Measurements from ENCODE around the gene ADGRD1.

ADGRD1 gene

GRCh38 chr12:130977743-130978095, 24.0 kb downstream of the ADGRD1 start:
- H3K27me3 ChIP-seq (ENCODE audit: low read depth, low read length), result no peaks in the 10 kb centered on the region
- no peaks in the 10 kb centered on the region for H3K9me3 ChIP-seq (ENCODE audit: control insufficient read depth in 1 of 2, low read length in 2 of 2)
- H3K36me3 ChIP-seq (ENCODE audit: control insufficient read depth in 1 of 2, insufficient read depth in 2 of 2, low read length in 2 of 2), result peaks cover 0 to 6% of the 10 kb centered on the region in 2 donors
- H3K27ac ChIP-seq (ENCODE audit: low read length), result no peak overlapping the region
- no peak overlapping the region for H3K4me3 ChIP-seq (ENCODE audit: low read depth in 1 of 2, low read length in 2 of 2)
- peaks cover 0 to 12% of the 10 kb centered on the region in 2 donors for H3K4me1 ChIP-seq (ENCODE audit: control insufficient read depth in 1 of 2, insufficient read depth in 2 of 2, low read length in 2 of 2)

- H3K4me3 ChIP-seq (ENCODE audit: low read depth in 1 of 2, low read length in 2 of 2), result no peak overlapping the region
- H3K36me3 ChIP-seq (ENCODE audit: control insufficient read depth in 1 of 2, insufficient read depth in 2 of 2, low read length in 2 of 2), result peaks cover 0 to 6% of the 10 kb centered on the region in 2 donors
- H3K27me3 ChIP-seq (ENCODE audit: low read depth, low read length), result no peaks in the 10 kb centered on the region
- peaks cover 0 to 12% of the 10 kb centered on the region in 2 donors for H3K4me1 ChIP-seq (ENCODE audit: control insufficient read depth in 1 of 2, insufficient read depth in 2 of 2, low read length in 2 of 2)
- no peak overlapping the region for H3K27ac ChIP-seq (ENCODE audit: low read length)
- H3K9me3 ChIP-seq (ENCODE audit: control insufficient read depth in 1 of 2, low read length in 2 of 2), result no peaks in the 10 kb centered on the region
Observed at GRCh38 chr12:130978785-130979184, 25.1 kb downstream of the ADGRD1 start.

GRCh38 chr12:130981074-130981742, 27.5 kb downstream of the ADGRD1 start:
- Histone ChIP-seq H3K36me3 (ENCODE audit: control insufficient read depth in 1 of 2, insufficient read depth in 2 of 2, low read length in 2 of 2) (no peaks in the 10 kb centered on the region), H3K4me3 (ENCODE audit: low read depth in 1 of 2, low read length in 2 of 2) (no peak overlapping the region), H3K9me3 (ENCODE audit: control insufficient read depth in 1 of 2, low read length in 2 of 2) (no peaks in the 10 kb centered on the region), H3K4me1 (ENCODE audit: control insufficient read depth in 1 of 2, insufficient read depth in 2 of 2, low read length in 2 of 2) (peaks cover 0 to 12% of the 10 kb centered on the region in 2 donors), H3K27me3 (ENCODE audit: low read depth, low read length) (no peaks in the 10 kb centered on the region), H3K27ac (ENCODE audit: low read length) (no peak overlapping the region)

- no peak overlapping the region for H3K4me3 ChIP-seq (ENCODE audit: low read depth in 1 of 2, low read length in 2 of 2)
- no peaks in the 10 kb centered on the region for H3K9me3 ChIP-seq (ENCODE audit: control insufficient read depth in 1 of 2, low read length in 2 of 2)
- H3K4me1 ChIP-seq (ENCODE audit: control insufficient read depth in 1 of 2, insufficient read depth in 2 of 2, low read length in 2 of 2), result peaks cover 0 to 12% of the 10 kb centered on the region in 2 donors
- no peaks in the 10 kb centered on the region for H3K36me3 ChIP-seq (ENCODE audit: control insufficient read depth in 1 of 2, insufficient read depth in 2 of 2, low read length in 2 of 2)
- H3K27ac ChIP-seq (ENCODE audit: low read length), result no peak overlapping the region
- H3K27me3 ChIP-seq (ENCODE audit: low read depth, low read length), result no peaks in the 10 kb centered on the region
Observed at GRCh38 chr12:130981911-130982310, 28.2 kb downstream of the ADGRD1 start.

GRCh38 chr12:130982565-130983225, 29.0 kb downstream of the ADGRD1 start:
- no peaks in the 10 kb centered on the region for H3K27me3 ChIP-seq (ENCODE audit: low read depth, low read length)
- H3K4me3 ChIP-seq (ENCODE audit: low read depth in 1 of 2, low read length in 2 of 2), result no peak overlapping the region
- peaks cover 0 to 12% of the 10 kb centered on the region in 2 donors for H3K4me1 ChIP-seq (ENCODE audit: control insufficient read depth in 1 of 2, insufficient read depth in 2 of 2, low read length in 2 of 2)
- H3K27ac ChIP-seq (ENCODE audit: low read length), result no peak overlapping the region
- no peaks in the 10 kb centered on the region for H3K36me3 ChIP-seq (ENCODE audit: control insufficient read depth in 1 of 2, insufficient read depth in 2 of 2, low read length in 2 of 2)
- H3K9me3 ChIP-seq (ENCODE audit: control insufficient read depth in 1 of 2, low read length in 2 of 2), result no peaks in the 10 kb centered on the region

- no peak overlapping the region for H3K27ac ChIP-seq (ENCODE audit: low read length)
- no peaks in the 10 kb centered on the region for H3K27me3 ChIP-seq (ENCODE audit: low read depth, low read length)
- H3K9me3 ChIP-seq (ENCODE audit: control insufficient read depth in 1 of 2, low read length in 2 of 2), result no peaks in the 10 kb centered on the region
- no peak overlapping the region for H3K4me3 ChIP-seq (ENCODE audit: low read depth in 1 of 2, low read length in 2 of 2)
- H3K4me1 ChIP-seq (ENCODE audit: control insufficient read depth in 1 of 2, insufficient read depth in 2 of 2, low read length in 2 of 2), result peaks cover 0 to 12% of the 10 kb centered on the region in 2 donors
- no peaks in the 10 kb centered on the region for H3K36me3 ChIP-seq (ENCODE audit: control insufficient read depth in 1 of 2, insufficient read depth in 2 of 2, low read length in 2 of 2)
Observed at GRCh38 chr12:130983328-130984017, 29.8 kb downstream of the ADGRD1 start.

- H3K27ac ChIP-seq (ENCODE audit: low read length), result no peak overlapping the region
Observed at GRCh38 chr12:130984183-130985058, 30.7 kb downstream of the ADGRD1 start.

GRCh38 chr12:130987151-130987931, 33.6 kb downstream of the ADGRD1 start:
- H3K27ac ChIP-seq (ENCODE audit: low read length), result no peak overlapping the region
- H3K4me3 ChIP-seq (ENCODE audit: low read depth in 1 of 2, low read length in 2 of 2), result no peak overlapping the region
- H3K9me3 ChIP-seq (ENCODE audit: control insufficient read depth in 1 of 2, low read length in 2 of 2), result no peaks in the 10 kb centered on the region
- H3K4me1 ChIP-seq (ENCODE audit: control insufficient read depth in 1 of 2, insufficient read depth in 2 of 2, low read length in 2 of 2), result no peaks in the 10 kb centered on the region
- no peaks in the 10 kb centered on the region for H3K27me3 ChIP-seq (ENCODE audit: low read depth, low read length)
- peaks cover 0 to 3% of the 10 kb centered on the region in 2 donors for H3K36me3 ChIP-seq (ENCODE audit: control insufficient read depth in 1 of 2, insufficient read depth in 2 of 2, low read length in 2 of 2)

More at GRCh38 chr12:130984183-130985058, 30.7 kb downstream of the ADGRD1 start:
- Histone ChIP-seq H3K36me3 (ENCODE audit: control insufficient read depth in 1 of 2, insufficient read depth in 2 of 2, low read length in 2 of 2) (no peaks in the 10 kb centered on the region), H3K9me3 (ENCODE audit: control insufficient read depth in 1 of 2, low read length in 2 of 2) (no peaks in the 10 kb centered on the region), H3K27me3 (ENCODE audit: low read depth, low read length) (no peaks in the 10 kb centered on the region), H3K4me3 (ENCODE audit: low read depth in 1 of 2, low read length in 2 of 2) (no peak overlapping the region), H3K4me1 (ENCODE audit: control insufficient read depth in 1 of 2, insufficient read depth in 2 of 2, low read length in 2 of 2) (peaks cover 0 to 12% of the 10 kb centered on the region in 2 donors)

GRCh38 chr12:130988261-130988660, 34.6 kb downstream of the ADGRD1 start:
- H3K27ac ChIP-seq (ENCODE audit: low read length), result no peak overlapping the region
- no peak overlapping the region for H3K4me3 ChIP-seq (ENCODE audit: low read depth in 1 of 2, low read length in 2 of 2)
- peaks cover 5 to 10% of the 10 kb centered on the region in 2 donors for H3K36me3 ChIP-seq (ENCODE audit: control insufficient read depth in 1 of 2, insufficient read depth in 2 of 2, low read length in 2 of 2)
- no peaks in the 10 kb centered on the region for H3K9me3 ChIP-seq (ENCODE audit: control insufficient read depth in 1 of 2, low read length in 2 of 2)
- H3K27me3 ChIP-seq (ENCODE audit: low read depth, low read length), result no peaks in the 10 kb centered on the region
- no peaks in the 10 kb centered on the region for H3K4me1 ChIP-seq (ENCODE audit: control insufficient read depth in 1 of 2, insufficient read depth in 2 of 2, low read length in 2 of 2)

- no peaks in the 10 kb centered on the region for H3K4me1 ChIP-seq (ENCODE audit: control insufficient read depth in 1 of 2, insufficient read depth in 2 of 2, low read length in 2 of 2)
- H3K9me3 ChIP-seq (ENCODE audit: control insufficient read depth in 1 of 2, low read length in 2 of 2), result no peaks in the 10 kb centered on the region
- H3K27ac ChIP-seq (ENCODE audit: low read length), result no peak overlapping the region
- no peak overlapping the region for H3K4me3 ChIP-seq (ENCODE audit: low read depth in 1 of 2, low read length in 2 of 2)
- H3K27me3 ChIP-seq (ENCODE audit: low read depth, low read length), result no peaks in the 10 kb centered on the region
- H3K36me3 ChIP-seq (ENCODE audit: control insufficient read depth in 1 of 2, insufficient read depth in 2 of 2, low read length in 2 of 2), result peaks cover 5 to 12% of the 10 kb centered on the region in 2 donors
Observed at GRCh38 chr12:130988751-130989150, 35.0 kb downstream of the ADGRD1 start.
